GM13977 (cell line): ENCODE data around the gene RUFY4.
A peak's percentile ranks its signal among the peaks of the same experiment; 100 is the strongest.

ENCODE experiments used
- DNase-seq: peaks from one replicate; pipeline ENCODE4 v3.0.0; 2012; ENCODE audit warnings: low spot score
- in situ Hi-C: fragments of 300-500 bp; cut with MboI; formaldehyde crosslinking; loops from one replicate; pipeline ENCODE4 v1.12.0; 2022; ENCODE audit warnings: low sequenced_read_pairs, low pct_unique_long_range_greater_than_20kb, mixed read lengths, inconsistent platforms; ENCODE audit not compliant: unreplicated experiment
- TF ChIP-seq, protein P1 (sequence below): IDR thresholded peaks from 2 replicates; pipeline ENCODE4 v1.5.1; 2012; ENCODE audit warnings: mild to moderate bottlenecking, control low read depth; ENCODE audit not compliant: insufficient read depth; ENCODE audit errors: extremely low read depth, missing control alignments

Gene RUFY4

DNA sequence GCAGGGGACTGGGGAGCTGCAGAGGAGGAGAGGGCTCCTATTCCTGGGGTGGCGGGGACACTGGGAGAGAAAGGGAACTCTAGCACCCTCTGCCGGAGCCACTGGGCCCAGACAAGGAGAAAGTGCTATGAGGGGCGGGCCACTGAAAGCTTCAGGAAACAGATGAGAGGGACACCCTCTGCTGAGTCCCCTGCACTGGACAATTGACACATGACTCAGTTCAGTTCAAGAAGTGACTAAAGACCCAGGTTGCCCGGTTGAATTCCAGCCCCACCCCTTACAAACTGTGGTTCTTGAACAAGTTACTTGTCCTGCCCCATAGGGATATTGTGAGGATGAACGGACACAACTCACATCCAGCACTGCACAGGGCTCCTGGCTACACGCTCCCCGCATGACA, 5.0 kb downstream of the RUFY4 start:
- TF ChIP-seq, protein P1, sequence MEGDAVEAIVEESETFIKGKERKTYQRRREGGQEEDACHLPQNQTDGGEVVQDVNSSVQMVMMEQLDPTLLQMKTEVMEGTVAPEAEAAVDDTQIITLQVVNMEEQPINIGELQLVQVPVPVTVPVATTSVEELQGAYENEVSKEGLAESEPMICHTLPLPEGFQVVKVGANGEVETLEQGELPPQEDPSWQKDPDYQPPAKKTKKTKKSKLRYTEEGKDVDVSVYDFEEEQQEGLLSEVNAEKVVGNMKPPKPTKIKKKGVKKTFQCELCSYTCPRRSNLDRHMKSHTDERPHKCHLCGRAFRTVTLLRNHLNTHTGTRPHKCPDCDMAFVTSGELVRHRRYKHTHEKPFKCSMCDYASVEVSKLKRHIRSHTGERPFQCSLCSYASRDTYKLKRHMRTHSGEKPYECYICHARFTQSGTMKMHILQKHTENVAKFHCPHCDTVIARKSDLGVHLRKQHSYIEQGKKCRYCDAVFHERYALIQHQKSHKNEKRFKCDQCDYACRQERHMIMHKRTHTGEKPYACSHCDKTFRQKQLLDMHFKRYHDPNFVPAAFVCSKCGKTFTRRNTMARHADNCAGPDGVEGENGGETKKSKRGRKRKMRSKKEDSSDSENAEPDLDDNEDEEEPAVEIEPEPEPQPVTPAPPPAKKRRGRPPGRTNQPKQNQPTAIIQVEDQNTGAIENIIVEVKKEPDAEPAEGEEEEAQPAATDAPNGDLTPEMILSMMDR: peak; percentile 73
- in situ Hi-C loops: no loop called here
- DNase-seq: peak; percentile 52

DNA sequence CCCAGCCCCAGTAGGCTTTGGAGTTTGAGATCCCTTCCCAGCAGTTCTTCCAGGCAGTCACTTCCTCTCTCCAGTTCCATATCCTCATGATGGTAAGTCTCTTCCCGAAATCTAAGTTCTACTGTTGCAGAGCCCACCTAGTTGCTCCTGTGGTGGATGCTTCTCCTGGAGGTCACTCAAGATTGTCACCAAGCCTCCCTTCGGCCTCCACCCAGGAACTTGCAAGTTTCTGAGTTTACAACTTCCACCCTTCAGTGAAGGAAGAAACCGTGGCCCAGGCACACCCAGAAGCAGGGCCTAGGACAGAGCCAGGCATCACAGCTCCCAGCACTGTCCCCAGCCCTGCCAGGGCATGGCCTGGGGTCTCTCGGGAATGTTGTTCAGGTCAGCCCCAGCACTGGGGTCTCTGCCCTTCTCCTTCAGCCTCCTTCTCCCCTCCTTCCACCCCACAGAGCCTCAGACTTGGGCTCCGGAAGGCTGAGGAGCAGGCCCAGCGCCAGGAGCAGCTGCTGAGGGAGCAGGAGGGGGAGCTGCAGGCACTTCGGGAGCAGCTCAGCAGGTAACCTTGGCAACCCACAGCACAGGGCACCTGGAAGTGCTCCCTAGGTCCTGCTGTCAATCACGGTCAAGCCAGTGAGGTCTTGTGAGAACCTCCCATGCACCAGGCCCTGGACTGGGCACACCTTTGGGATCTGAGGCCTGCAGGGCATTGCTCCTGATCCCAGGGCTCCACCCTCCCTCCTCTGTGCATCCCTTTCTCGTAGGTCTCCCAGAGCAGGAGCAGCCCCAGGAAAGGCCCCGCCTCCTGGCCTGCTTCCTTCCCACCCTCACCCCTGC, 7.1 kb downstream of the RUFY4 start:
- TF ChIP-seq, protein P1: no peak
- in situ Hi-C loops: no loop called here
- DNase-seq: no peak

DNA sequence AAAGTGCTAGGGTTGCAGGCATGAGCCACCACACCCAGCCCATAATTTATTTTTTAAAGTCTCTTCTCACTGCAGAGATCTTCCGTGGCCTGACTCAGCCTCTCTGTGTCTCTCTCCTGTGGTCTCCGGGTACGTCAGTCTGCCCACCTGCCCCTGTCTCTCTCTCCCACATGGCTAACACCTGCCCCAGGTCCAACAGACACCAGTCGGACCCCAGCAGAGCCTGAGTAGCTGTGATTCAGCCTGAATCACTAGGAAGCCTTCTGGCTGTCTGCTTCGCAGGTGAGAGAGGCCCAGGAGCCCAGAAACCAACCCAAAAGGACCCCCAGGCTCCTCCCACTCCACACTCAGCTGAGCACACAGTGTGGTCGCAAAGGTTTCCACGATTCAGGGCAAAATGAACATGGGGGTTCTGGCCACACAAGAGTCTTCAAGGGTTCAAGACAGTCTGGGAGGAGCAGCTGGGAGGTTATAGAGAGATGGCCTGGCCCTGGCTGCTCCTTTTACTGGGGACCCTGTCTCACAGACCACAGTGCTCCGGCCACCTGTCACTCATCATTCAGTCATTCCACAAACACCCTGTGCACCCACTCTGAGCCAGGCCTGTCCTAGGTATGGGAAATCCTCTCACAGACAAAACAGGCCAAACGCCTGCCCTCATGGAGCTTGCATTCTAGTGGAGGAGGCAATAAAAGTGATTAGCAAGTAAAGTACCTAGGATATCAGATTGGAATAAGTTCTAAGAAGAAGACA, 8.6 kb downstream of the RUFY4 start:
- TF ChIP-seq, protein P1: no peak
- DNase-seq: no peak
- in situ Hi-C loops: no loop called here

DNA sequence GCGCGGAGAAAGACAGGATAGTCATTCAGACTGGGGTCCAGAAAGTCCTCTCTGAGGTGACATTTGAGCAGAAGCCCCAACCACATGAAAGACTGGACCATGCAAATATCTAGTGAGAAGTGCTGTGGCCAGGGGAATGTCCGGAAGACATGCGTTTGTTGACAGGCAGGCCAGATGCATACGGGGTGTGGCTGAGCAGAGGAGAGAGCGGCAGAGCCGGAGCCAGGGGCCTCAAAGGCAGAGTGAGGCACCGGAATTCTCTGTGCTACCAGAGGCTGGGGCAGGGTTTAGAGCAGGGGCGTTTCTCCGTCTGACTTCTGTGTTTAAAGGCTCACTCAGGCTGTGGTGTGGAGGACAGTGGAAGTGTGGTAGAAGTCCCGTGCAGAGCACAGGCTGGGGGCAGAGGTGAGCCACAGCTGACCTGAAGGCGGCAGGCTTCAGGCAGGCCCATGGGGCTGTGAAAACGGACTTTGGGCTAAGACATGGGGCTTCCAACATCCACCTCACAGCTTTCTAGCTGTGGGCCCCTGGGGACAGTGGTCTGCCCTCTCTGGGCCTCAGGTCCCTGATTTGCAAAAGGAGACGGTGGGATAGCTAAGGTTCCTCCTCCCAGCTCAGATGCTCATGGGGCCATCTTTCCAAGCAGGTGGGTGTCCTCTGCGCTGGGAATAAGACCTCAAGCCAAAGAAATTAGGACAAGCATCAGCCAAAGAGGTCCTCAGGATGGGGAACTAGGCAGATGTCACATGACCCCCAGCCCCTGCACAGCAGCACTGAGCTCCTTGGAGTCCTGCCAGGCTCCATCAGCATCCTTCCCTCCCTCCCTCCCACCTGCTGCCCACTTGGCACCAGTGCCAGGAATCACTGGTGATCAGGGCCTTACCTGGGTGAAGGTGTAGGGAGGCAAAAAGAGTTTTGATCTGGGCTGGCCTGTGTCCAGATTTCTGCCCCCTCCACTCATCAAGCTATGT, 11.2 kb downstream of the RUFY4 start:
- in situ Hi-C loops: no loop called here

DNA sequence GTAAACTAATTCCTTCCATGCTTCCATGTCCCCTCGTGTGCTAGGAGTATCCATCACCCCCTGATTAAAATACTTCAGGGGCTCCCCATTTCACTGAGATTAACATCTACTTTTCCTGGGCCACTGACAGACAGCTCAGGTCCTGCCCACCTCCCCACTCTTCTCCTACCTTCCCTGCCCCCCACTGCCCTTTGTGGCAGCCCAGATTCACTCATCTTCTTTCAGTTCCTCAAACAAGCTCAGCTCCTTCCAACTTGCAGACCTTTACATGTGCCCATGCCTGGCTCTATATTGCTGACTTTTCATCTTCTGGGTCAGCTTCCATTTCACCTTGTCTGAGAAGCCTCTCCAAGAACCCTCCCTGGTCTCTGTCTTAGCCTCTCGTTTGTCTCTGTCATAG, 12.0 kb downstream of the RUFY4 start:
- DNase-seq: peak; percentile 61
- in situ Hi-C loops: no loop called here
- TF ChIP-seq, protein P1: no peak

More for the DNA sequence above, 11.2 kb downstream of the RUFY4 start:
- TF ChIP-seq, protein P1: no peak
- DNase-seq: no peak

DNA sequence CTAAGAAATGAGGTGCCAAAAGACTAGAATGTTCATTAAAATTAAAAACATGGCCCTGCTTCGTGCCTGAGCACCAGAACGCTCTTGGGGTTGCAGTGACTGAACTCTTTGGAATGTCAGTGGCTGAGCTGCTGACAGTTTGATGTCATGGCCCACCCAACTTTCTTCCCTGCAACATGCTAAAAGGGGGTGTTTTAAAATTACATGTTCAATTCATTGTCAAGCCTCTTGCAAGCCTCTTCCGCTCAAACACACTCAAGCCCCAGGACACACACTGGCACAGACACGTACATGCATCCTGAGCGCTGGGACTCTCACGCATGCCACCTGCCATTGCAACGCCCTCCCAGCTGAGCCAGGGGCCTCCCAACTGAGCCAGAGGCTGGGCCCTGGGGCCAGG, 12.6 kb downstream of the RUFY4 start:
- DNase-seq: no peak
- in situ Hi-C loops: no loop called here
- TF ChIP-seq, protein P1: no peak
